Neuronal stem cell (in vitro differentiated cells): ENCODE measurements around the gene MRPL43.
A peak's percentile ranks its signal among the peaks of the same experiment; 100 is the strongest.

Experiments
- DNase-seq: peaks from one replicate; pipeline ENCODE4 v3.0.0-alpha.2; 2013; ENCODE audit warnings: low spot score
- H2AFZ ChIP-seq: one replicate; pipeline ENCODE4 v1.6.1; 2013; ENCODE audit warnings: mild to moderate bottlenecking, low read length, inconsistent platforms
- H2AK5ac ChIP-seq: 2 replicates; pipeline ENCODE4 v1.6.1; 2013; ENCODE audit warnings: low read depth, mild to moderate bottlenecking, inconsistent platforms, low read length, moderate library complexity, mixed read lengths
- H2BK120ac ChIP-seq: 2 replicates; pipeline ENCODE4 v1.6.1; 2013; ENCODE audit warnings: low read depth, mild to moderate bottlenecking, inconsistent platforms, low read length, moderate library complexity, mixed read lengths
- H2BK12ac ChIP-seq: one replicate; pipeline ENCODE4 v1.6.1; 2013; ENCODE audit warnings: low read length, inconsistent platforms
- H2BK15ac ChIP-seq: 2 replicates; pipeline ENCODE4 v1.6.1; 2013; ENCODE audit warnings: mild to moderate bottlenecking, low read length, inconsistent platforms, mixed read lengths
- H2BK5ac ChIP-seq: one replicate; pipeline ENCODE4 v1.6.1; 2013; ENCODE audit warnings: inconsistent platforms, mild to moderate bottlenecking, low read length, moderate library complexity
- H3K14ac ChIP-seq: one replicate; pipeline ENCODE4 v1.6.1; 2013; ENCODE audit warnings: low read length, inconsistent platforms
- H3K18ac ChIP-seq: 2 replicates; pipeline ENCODE4 v1.6.1; 2013; ENCODE audit warnings: low read length, inconsistent platforms
- H3K23ac ChIP-seq: 2 replicates; pipeline ENCODE4 v1.6.1; 2013; ENCODE audit warnings: low read depth, mild to moderate bottlenecking, mixed read lengths, low read length, inconsistent platforms; ENCODE audit not compliant: poor library complexity
- H3K27ac ChIP-seq: replicated peaks from 3 replicates; pipeline ENCODE4 v1.5.1; 2013; ENCODE audit warnings: low read length, inconsistent platforms
- H3K27me3 ChIP-seq, 3 experiments: 2 replicates each; pipeline ENCODE4 v1.6.1; 2013; ENCODE audit warnings: low read length in 3 of 3, mild to moderate bottlenecking in 2 of 3, inconsistent platforms in 1 of 3, low read depth in 1 of 3, mixed read lengths in 1 of 3, moderate library complexity in 1 of 3; ENCODE audit not compliant: control insufficient read depth in 3 of 3, insufficient read depth in 3 of 3
- H3K36me3 ChIP-seq, 2 donors: replicated peaks in 1 of 2; 2 replicates each; pipeline ENCODE4 v1.6.1; 2013; ENCODE audit warnings: low read length in 2 of 2; ENCODE audit not compliant: control insufficient read depth in 2 of 2, insufficient read depth in 2 of 2
- H3K4ac ChIP-seq: 2 replicates; pipeline ENCODE4 v1.6.1; 2013; ENCODE audit warnings: inconsistent platforms, mild to moderate bottlenecking, low read length, moderate library complexity
- H3K4me1 ChIP-seq, 2 donors: 1 replicate in 1 of 2; 2 replicates in 1 of 2; pipeline ENCODE4 v1.6.1; 2013; ENCODE audit warnings: low read length in 2 of 2, low read depth in 1 of 2; ENCODE audit not compliant: control insufficient read depth in 2 of 2, insufficient read depth in 1 of 2
- H3K4me2 ChIP-seq: one replicate; pipeline ENCODE4 v1.6.1; 2013; ENCODE audit warnings: mild to moderate bottlenecking, low read length, inconsistent platforms; ENCODE audit not compliant: insufficient read depth, poor library complexity, severe bottlenecking
- H3K4me3 ChIP-seq, 2 donors: 2 replicates each; pipeline ENCODE4 v1.5.1; 2013; ENCODE audit warnings: low read length in 2 of 2, mild to moderate bottlenecking in 2 of 2, inconsistent platforms in 1 of 2, moderate library complexity in 1 of 2
- H3K79me1 ChIP-seq: one replicate; pipeline ENCODE4 v1.6.1; 2013; ENCODE audit warnings: low read depth, mild to moderate bottlenecking, inconsistent platforms, low read length, moderate library complexity
- H3K9ac ChIP-seq: one replicate; pipeline ENCODE4 v1.6.1; 2013; ENCODE audit warnings: mild to moderate bottlenecking, low read depth, low read length, inconsistent platforms; ENCODE audit not compliant: poor library complexity
- H3K9me3 ChIP-seq, 2 donors: replicated peaks in 1 of 2; 2 replicates each; pipeline versions ENCODE3 to v1.6.1; 2013; ENCODE audit warnings: low read length in 2 of 2, mild to moderate bottlenecking in 2 of 2, inconsistent platforms in 1 of 2, low read depth in 1 of 2, mixed read lengths in 1 of 2, moderate library complexity in 1 of 2; ENCODE audit not compliant: control insufficient read depth in 2 of 2, insufficient read depth in 1 of 2
- H4K8ac ChIP-seq: one replicate; pipeline ENCODE4 v1.6.1; 2013; ENCODE audit warnings: low read depth, mild to moderate bottlenecking, inconsistent platforms, low read length, moderate library complexity
- H4K91ac ChIP-seq: one replicate; pipeline ENCODE4 v1.6.1; 2013; ENCODE audit warnings: low read length, low read depth, mild to moderate bottlenecking, inconsistent platforms; ENCODE audit not compliant: poor library complexity
- WGBS, 2 donors: extraction: QIAGEN DNeasy Blood & Tissue Kit; methylation state at CpG; one replicate each; pipeline ENCODE4 v1.1.7; 2013; ENCODE audit warnings: missing lambda C conversion rate in 2 of 2, mixed read lengths in 1 of 2; ENCODE audit not compliant: insufficient read length in 2 of 2, insufficient replicate concordance in 1 of 2; ENCODE audit errors: extremely low coverage in 2 of 2; 5-methylcytosine and 5-hydroxymethylcytosine counted together

The MRPL43 gene

GRCh38 chr10:100993986-100994708, 6.8 kb upstream of the MRPL43 start:
- no peak for DNase-seq
- no peaks in the 10 kb centered on the region for H3K79me1 ChIP-seq
- no peak overlapping the region for H3K18ac ChIP-seq
- H3K4me3 ChIP-seq = no peak overlapping the region
- no peak overlapping the region for H2BK15ac ChIP-seq
- no peak overlapping the region for H3K27ac ChIP-seq
- no peak overlapping the region for H4K91ac ChIP-seq
- H3K27me3 ChIP-seq = no peaks in the 10 kb centered on the region
- no peak overlapping the region for H3K23ac ChIP-seq
- no peak overlapping the region for H2BK12ac ChIP-seq
- H3K9me3 ChIP-seq = no peaks in the 10 kb centered on the region
- H2AFZ ChIP-seq = no peak overlapping the region
- H3K14ac ChIP-seq = no peak overlapping the region
- no peak overlapping the region for H4K8ac ChIP-seq
- no peak overlapping the region for H2AK5ac ChIP-seq
- H3K4me2 ChIP-seq = no peak overlapping the region
- H3K9ac ChIP-seq = no peak overlapping the region
- H3K36me3 ChIP-seq = peaks cover 35 to 45% of the 10 kb centered on the region in 2 donors
- H3K4me1 ChIP-seq = peaks cover 10% of the 10 kb centered on the region in 2 donors
- no peak overlapping the region for H2BK120ac ChIP-seq
- H2BK5ac ChIP-seq = no peak overlapping the region
- no CpG with 5 or more reads among the region's 10 CpGs for WGBS, 2 donors
- no peak overlapping the region for H3K4ac ChIP-seq

- WGBS, 2 donors = no CpG with 5 or more reads among the region's 21 CpGs
Observed at GRCh38 chr10:100989088-100989487, 1.8 kb upstream of the MRPL43 start.

DNA sequence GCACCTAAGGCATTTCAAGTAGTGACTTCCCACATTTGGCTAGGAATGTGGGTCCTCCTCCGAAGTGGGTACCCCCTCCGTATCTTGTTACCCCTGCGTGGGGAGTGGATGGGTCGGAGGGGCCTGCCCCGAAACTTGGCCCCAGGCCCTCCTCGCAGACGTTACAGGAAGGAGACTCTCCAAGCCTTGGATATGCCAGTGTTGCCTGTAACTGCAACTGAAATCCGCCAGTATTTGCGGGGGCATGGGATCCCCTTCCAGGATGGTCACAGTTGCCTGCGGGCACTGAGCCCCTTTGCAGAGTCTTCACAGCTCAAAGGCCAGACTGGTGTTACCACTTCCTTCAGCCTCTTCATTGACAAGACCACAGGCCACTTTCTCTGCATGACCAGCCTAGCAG, 869 bp upstream of the MRPL43 start:
- peaks cover 10% of the 10 kb centered on the region for H3K79me1 ChIP-seq
- no peak overlapping the region for H3K23ac ChIP-seq
- no peaks in the 10 kb centered on the region for H3K27me3 ChIP-seq
- no peak overlapping the region for H2AK5ac ChIP-seq
- H3K4me3 ChIP-seq = peak overlapping the region; percentile 88 to 93
- H2AFZ ChIP-seq = no peak overlapping the region
- H4K91ac ChIP-seq = no peak overlapping the region
- peaks cover 12 to 13% of the 10 kb centered on the region in 2 donors for H3K4me1 ChIP-seq
- no peak overlapping the region for H2BK15ac ChIP-seq
- no peak overlapping the region for H3K4ac ChIP-seq
- H2BK5ac ChIP-seq = no peak overlapping the region
- H3K14ac ChIP-seq = no peak overlapping the region
- no peak for DNase-seq
- no peak overlapping the region for H3K18ac ChIP-seq
- peak overlapping the region; percentile 80 for H3K4me2 ChIP-seq
- H3K9me3 ChIP-seq = peaks cover 0 to 3% of the 10 kb centered on the region in 2 donors
- no peak overlapping the region for H2BK12ac ChIP-seq
- WGBS, 2 donors = no CpG with 5 or more reads among the region's 10 CpGs
- no peak overlapping the region for H4K8ac ChIP-seq
- no peak overlapping the region for H2BK120ac ChIP-seq
- peaks cover 31 to 67% of the 10 kb centered on the region in 2 donors for H3K36me3 ChIP-seq
- peak overlapping the region; percentile 85 for H3K9ac ChIP-seq
- no peak overlapping the region for H3K27ac ChIP-seq

More at GRCh38 chr10:100989088-100989487, 1.8 kb upstream of the MRPL43 start:
- Histone ChIP-seq H3K9ac (no peak overlapping the region), H3K23ac (no peak overlapping the region), H3K4me2 (no peak overlapping the region), H3K4me1 (peaks cover 12 to 13% of the 10 kb centered on the region in 2 donors), H3K36me3 (peaks cover 35 to 68% of the 10 kb centered on the region in 2 donors), H3K4me3 (peak overlapping the region in 1 of 2 donors; percentile 93), H2AK5ac (no peak overlapping the region), H3K4ac (no peak overlapping the region), H2BK120ac (no peak overlapping the region), H2BK5ac (no peak overlapping the region), H3K18ac (no peak overlapping the region), H3K9me3 (peaks cover 0 to 3% of the 10 kb centered on the region in 2 donors), H3K79me1 (peaks cover 10% of the 10 kb centered on the region), H2BK15ac (no peak overlapping the region), H3K14ac (no peak overlapping the region), H3K27me3 (no peaks in the 10 kb centered on the region), H4K91ac (no peak overlapping the region), H3K27ac (no peak overlapping the region), H2BK12ac (no peak overlapping the region), H2AFZ (no peak overlapping the region), H4K8ac (no peak overlapping the region)
- no peak for DNase-seq

DNA sequence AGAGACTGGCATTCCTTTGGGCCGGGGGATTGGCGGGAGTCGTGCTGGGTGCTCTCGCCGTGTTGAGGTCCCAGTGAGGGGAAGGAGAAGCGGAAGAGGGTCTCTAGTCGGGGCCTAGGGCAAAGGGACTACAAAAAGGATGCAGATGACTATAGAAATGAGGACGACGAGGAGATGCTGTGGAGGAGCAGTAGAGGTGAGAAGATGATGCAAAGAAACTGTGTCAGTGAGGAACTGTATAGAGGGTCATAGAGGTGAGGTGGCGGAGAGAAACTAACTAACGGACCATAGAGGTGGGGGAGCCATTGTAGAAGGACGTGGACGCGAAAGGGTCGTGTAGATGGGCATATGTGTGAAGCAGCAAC, 370 bp upstream of the MRPL43 start:
- H3K14ac ChIP-seq = no peak overlapping the region
- H3K79me1 ChIP-seq = peaks cover 10% of the 10 kb centered on the region
- WGBS, 2 donors = no CpG with 5 or more reads among the region's 15 CpGs
- no peak overlapping the region for H2BK15ac ChIP-seq
- peaks cover 12 to 13% of the 10 kb centered on the region in 2 donors for H3K4me1 ChIP-seq
- H4K8ac ChIP-seq = no peak overlapping the region
- no peak overlapping the region for H3K18ac ChIP-seq
- peak overlapping the region; percentile 91 for H2BK5ac ChIP-seq
- no peak overlapping the region for H3K27ac ChIP-seq
- H3K9me3 ChIP-seq = peaks cover 0 to 3% of the 10 kb centered on the region in 2 donors
- H3K4me2 ChIP-seq = peak overlapping the region; percentile 80
- H2AFZ ChIP-seq = peak overlapping the region; percentile 98
- peak overlapping the region; percentile 97 for H3K23ac ChIP-seq
- H2BK120ac ChIP-seq = no peak overlapping the region
- no peaks in the 10 kb centered on the region for H3K27me3 ChIP-seq
- H3K4me3 ChIP-seq = peak overlapping the region; percentile 88 to 93
- no peak overlapping the region for H3K4ac ChIP-seq
- H3K9ac ChIP-seq = peak overlapping the region; percentile 85
- H4K91ac ChIP-seq = no peak overlapping the region
- H2AK5ac ChIP-seq = no peak overlapping the region
- no peak overlapping the region for H2BK12ac ChIP-seq
- peaks cover 33 to 68% of the 10 kb centered on the region in 2 donors for H3K36me3 ChIP-seq
- DNase-seq = no peak
